Stimulated activated CD4-positive, alpha-beta T cell treated with anti-CD3 and anti-CD28 coated beads, Interleukin-12 subunit alpha, Interleukin-12 subunit beta, amount 100 ng/mL, for 24 hours (primary cell): ENCODE data around the gene LAMA4.

Source experiments
- DNase-seq, 2 experiments: peaks; one replicate each; pipeline ENCODE4 v3.0.0-alpha.2; 2020; ENCODE audit warnings: low read depth in 2 of 2

The LAMA4 gene

GRCh38 chr6:112085286-112086065 is 168.9 kb downstream of the LAMA4 start:
- no peak for DNase-seq

- DNase-seq = no peak
These were observed 172.8 kb downstream of the LAMA4 start for GRCh38 chr6:112081569-112081968.

GRCh38 chr6:112066606-112067005 is 187.8 kb downstream of the LAMA4 start:
- no peak for DNase-seq

- DNase-seq = no peak
These were observed 188.9 kb downstream of the LAMA4 start for GRCh38 chr6:112065426-112065986.

GRCh38 chr6:112062966-112063365 is 191.4 kb downstream of the LAMA4 start:
- DNase-seq = no peak

- no peak for DNase-seq
These were observed 192.8 kb downstream of the LAMA4 start for GRCh38 chr6:112061605-112062004.
